Aortic smooth muscle cell (primary cell): ENCODE measurements around the gene FAM3B. TPM values are rescaled to one million over a fixed set of nuclear protein-coding genes. Genes with fewer than 3 reads are reported as not detected.

Source experiments
- total RNA-seq: library from RNA; depleted of rRNA; stranded (reverse); fragments of >200 nt; gene quantifications from 2 replicates; pipeline ENCODE4 v1.2.3, GENCODE V29; 2014

The FAM3B gene
- 0.13 TPM in 1 of 2 replicates, not detected in the other for total RNA-seq

GRCh38 chr21:41316200-41317062 lies at the start of gene FAM3B:
Gene FAM3B, plus strand, starts transcription at chr21:41316801. Its CDS starts 79 bp downstream, at chr21:41316880.

GRCh38 chr21:41361786-41362604 lies 45.4 kb downstream of the FAM3B start, which contains the start of gene MX2:
Gene MX2, plus strand, starts transcription at chr21:41362027. Its CDS starts 14,880 bp downstream, at chr21:41376907.

Other genes starting within 250 kb of the FAM3B start
- 105 and 135 TPM in 2 replicates for gene BACE2, start 148.6 kb upstream of the FAM3B start, total RNA-seq
- 0.44 and 0.92 TPM in 2 replicates for gene MX2, start 45.2 kb downstream of the FAM3B start, total RNA-seq
- 2.9 and 5.7 TPM in 2 replicates for gene MX1, start 109.4 kb downstream of the FAM3B start, total RNA-seq
- not detected in 2 replicates for gene TMPRSS2, start 191.4 kb downstream of the FAM3B start, total RNA-seq